T-helper 1 cell treated with Interleukin-12 subunit alpha and Interleukin-12 subunit beta and Interleukin-4 antibody, amounts not matched to agents 30 μg/mL and 1 μg/mL, for 36 hours (primary cell): ENCODE data around the gene DDI1.

Experiments
- H3K27ac Mint-ChIP-seq: one replicate; pipeline ENCODE4 v1.8.0; 2021; ENCODE audit warnings: mild to moderate bottlenecking, mixed read lengths
- H3K27me3 Mint-ChIP-seq: one replicate; pipeline ENCODE4 v1.8.0; 2021; ENCODE audit warnings: low read depth, mixed read lengths
- H3K36me3 Mint-ChIP-seq: one replicate; pipeline ENCODE4 v1.8.0; 2021; ENCODE audit warnings: low read depth, mixed read lengths
- H3K4me1 Mint-ChIP-seq: one replicate; pipeline ENCODE4 v1.8.0; 2021; ENCODE audit warnings: low read depth, mixed read lengths
- H3K4me3 Mint-ChIP-seq: one replicate; pipeline ENCODE4 v1.8.0; 2021; ENCODE audit warnings: mild to moderate bottlenecking, moderate library complexity, mixed read lengths
- H3K9me3 Mint-ChIP-seq: one replicate; pipeline ENCODE4 v1.8.0; 2021; ENCODE audit warnings: mixed read lengths

The DDI1 gene

DNA sequence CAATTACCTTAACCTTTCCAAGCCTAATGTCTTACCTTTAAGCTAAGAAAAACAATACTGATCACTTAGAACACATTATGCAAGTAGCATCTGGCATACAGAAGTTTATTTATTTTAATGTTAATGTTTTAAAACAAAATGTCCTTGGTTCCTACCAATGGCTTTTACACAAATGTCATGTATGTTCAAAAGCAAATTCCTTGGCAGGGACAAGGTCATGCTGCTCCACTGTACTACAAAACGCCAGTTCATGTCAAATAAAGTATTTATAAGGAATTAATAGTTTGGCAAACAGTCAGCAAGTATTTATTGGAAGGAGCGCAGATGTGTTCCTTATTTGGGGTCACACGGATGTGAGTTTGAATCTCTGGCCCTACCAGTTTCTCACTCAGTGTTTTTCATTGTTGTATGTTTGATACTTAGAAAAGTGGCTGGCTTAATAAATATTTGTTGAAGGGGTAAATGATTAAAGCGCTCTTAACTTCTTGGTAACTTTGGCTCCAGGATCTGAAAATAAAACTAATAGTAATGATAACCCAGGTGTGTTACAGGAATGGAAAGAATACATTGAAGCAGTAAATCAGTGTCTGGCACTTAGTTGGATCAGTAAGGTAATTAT lies 18.6 kb downstream of the DDI1 start:
- no peak overlapping the region for H3K4me3 Mint-ChIP-seq
- no peaks in the 10 kb centered on the region for H3K27me3 Mint-ChIP-seq
- no peak overlapping the region for H3K27ac Mint-ChIP-seq
- no peaks in the 10 kb centered on the region for H3K9me3 Mint-ChIP-seq
- H3K36me3 Mint-ChIP-seq, result no peaks in the 10 kb centered on the region
- no peaks in the 10 kb centered on the region for H3K4me1 Mint-ChIP-seq

DNA sequence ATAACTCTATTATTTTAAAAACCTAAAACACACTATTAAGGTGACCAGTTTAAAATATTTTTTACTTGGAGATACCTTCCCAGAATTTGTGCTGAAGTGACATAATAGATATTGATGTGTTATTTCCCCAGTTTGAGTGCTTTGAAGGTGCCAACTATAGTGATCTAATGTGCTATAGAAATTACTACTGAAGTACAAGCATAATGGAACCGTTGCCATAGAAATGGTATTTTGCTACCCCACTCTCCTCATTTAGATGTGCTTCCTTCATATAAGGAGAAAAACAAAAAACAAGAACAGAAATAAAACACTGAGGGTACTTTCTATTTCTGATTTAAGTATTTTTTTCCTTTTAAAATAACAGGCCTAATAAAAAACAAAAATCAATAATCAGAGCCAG lies 19.2 kb downstream of the DDI1 start:
- Mint-ChIP-seq H3K27ac (no peak overlapping the region), H3K9me3 (no peaks in the 10 kb centered on the region), H3K27me3 (no peaks in the 10 kb centered on the region), H3K4me3 (no peak overlapping the region), H3K4me1 (no peaks in the 10 kb centered on the region), H3K36me3 (no peaks in the 10 kb centered on the region)

DNA sequence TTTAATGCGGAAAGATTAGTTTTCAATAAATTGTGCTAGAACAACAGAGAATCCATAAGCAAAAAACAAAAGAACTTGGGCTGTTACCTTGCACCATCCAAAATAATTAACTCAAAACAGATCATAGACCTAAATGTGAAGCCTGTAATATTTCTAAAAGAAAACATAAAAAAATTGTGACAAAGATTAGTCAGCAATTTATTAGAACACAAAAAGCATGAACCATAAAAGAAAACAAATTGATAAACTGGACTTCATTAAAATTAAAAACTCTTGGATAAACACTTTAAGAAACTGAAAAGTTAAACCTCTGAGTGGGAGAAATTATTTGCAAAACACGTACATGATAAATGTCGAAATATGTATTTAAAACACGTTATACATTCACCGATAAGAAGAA lies 21.5 kb downstream of the DDI1 start:
- Mint-ChIP-seq H3K27ac (no peak overlapping the region), H3K27me3 (no peaks in the 10 kb centered on the region), H3K4me1 (no peaks in the 10 kb centered on the region), H3K36me3 (no peaks in the 10 kb centered on the region), H3K4me3 (no peak overlapping the region), H3K9me3 (no peaks in the 10 kb centered on the region)

DNA sequence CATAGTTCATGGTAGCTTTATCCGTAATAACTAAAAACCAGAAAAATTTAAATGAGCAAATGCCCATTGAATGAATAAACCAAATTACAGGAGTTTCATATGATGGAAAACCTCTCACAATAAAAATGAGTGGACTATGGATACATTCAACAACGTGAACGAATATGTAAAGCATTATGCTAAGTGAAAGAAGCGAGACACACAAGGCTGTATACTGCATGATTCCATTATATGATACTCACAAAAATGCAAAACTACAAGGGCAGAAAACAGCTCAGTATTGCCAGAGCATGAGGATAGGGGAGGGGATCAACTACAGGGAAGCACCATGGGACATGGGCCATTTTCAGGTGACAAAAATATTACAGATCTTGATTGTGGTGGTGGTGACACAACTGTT lies 22.2 kb downstream of the DDI1 start:
- no peaks in the 10 kb centered on the region for H3K4me1 Mint-ChIP-seq
- no peak overlapping the region for H3K27ac Mint-ChIP-seq
- no peaks in the 10 kb centered on the region for H3K27me3 Mint-ChIP-seq
- no peaks in the 10 kb centered on the region for H3K36me3 Mint-ChIP-seq
- H3K9me3 Mint-ChIP-seq, result no peaks in the 10 kb centered on the region
- no peak overlapping the region for H3K4me3 Mint-ChIP-seq

DNA sequence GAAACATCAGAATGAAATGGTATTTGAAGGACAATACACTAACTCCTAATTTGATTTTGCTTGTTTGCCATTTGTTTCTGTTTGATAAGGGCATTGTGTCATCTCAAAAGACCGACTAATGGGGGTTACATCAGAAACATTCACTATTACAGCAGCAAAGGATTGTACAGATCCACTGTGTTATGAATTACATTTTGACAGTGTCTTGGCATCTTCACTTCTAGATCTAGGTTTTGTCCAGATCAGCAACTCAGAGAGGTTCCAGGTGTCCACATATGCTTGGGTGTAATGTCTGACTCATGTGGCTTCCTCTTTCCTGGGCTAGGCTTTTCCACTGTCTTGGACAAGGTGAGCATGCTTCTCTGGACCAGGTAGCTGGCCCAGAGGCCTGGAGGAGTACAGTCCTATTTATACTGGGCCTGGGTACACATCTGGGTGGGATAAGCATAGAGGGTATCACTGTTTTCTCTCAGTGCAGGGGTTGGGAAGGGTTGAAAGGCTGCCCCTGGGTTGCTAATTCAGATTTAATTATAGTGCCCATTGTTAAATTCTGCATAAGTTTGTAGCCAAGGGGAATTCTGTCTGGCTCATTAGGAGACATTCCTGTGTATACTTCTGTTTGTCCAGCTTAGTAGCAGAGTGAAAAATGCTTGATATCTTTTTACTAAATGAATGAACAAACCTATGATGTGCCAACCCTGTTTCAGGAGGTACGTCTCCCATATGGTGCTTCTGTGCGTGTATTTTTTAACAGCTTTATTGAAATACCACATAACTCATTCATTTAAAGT lies 23.8 kb downstream of the DDI1 start:
- H3K27ac Mint-ChIP-seq, result no peak overlapping the region
- H3K4me1 Mint-ChIP-seq, result no peaks in the 10 kb centered on the region
- no peaks in the 10 kb centered on the region for H3K36me3 Mint-ChIP-seq
- no peaks in the 10 kb centered on the region for H3K27me3 Mint-ChIP-seq
- H3K9me3 Mint-ChIP-seq, result no peaks in the 10 kb centered on the region
- no peak overlapping the region for H3K4me3 Mint-ChIP-seq

DNA sequence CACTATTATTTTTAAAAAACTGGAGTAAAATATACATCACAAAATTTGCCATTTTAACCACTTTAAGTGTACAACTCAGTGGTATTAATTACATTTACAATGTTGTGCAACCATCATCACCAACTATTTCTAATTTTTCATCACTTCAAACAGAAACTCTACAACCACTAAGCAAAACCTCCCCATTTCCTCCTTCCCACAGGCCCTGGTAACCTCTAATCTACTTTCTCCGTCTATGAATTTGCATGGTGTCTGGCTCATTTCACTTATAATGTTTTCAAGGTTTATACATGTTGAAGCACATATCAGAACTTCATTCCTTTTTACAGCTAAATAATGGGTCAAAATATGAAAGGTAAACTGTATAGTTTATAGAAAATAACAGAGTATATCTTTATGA lies 24.4 kb downstream of the DDI1 start:
- H3K27ac Mint-ChIP-seq, result no peak overlapping the region
- no peaks in the 10 kb centered on the region for H3K4me1 Mint-ChIP-seq
- H3K9me3 Mint-ChIP-seq, result no peaks in the 10 kb centered on the region
- H3K27me3 Mint-ChIP-seq, result no peaks in the 10 kb centered on the region
- H3K36me3 Mint-ChIP-seq, result no peaks in the 10 kb centered on the region
- H3K4me3 Mint-ChIP-seq, result no peak overlapping the region

DNA sequence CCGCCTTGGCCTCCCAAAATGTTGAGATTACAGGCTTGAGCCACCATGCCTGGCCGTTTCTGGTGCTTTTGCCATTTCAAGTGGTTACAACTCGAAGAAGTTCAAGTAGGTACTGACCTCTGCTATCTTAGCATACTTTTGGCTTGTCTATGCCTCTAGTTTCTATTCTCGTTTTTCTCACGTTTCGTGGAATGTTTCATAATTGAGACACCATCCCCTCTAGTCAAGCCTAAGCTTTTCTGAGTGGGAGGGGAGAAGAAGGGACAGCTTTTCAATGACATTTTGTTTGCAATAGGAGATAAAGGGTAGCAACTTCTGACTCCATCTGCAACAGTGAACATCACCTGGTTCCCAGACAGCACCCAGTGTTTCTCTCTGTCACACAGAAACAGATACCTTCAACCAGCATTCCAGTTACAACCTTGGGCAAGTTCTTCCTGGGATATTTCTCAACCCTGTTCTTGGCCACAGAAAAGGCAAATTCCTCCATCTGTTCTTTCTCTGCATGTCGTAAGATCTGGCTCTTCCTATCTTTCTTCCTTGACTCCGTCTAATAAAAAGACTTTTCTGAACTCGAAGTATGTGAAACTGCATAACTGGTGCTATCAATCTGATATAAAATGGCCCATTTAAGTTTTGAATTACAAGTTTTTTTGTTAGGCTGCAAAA lies 25.5 kb downstream of the DDI1 start:
- Mint-ChIP-seq H3K27ac (no peak overlapping the region), H3K27me3 (no peaks in the 10 kb centered on the region), H3K4me3 (no peak overlapping the region), H3K9me3 (no peaks in the 10 kb centered on the region), H3K36me3 (no peaks in the 10 kb centered on the region), H3K4me1 (no peaks in the 10 kb centered on the region)

DNA sequence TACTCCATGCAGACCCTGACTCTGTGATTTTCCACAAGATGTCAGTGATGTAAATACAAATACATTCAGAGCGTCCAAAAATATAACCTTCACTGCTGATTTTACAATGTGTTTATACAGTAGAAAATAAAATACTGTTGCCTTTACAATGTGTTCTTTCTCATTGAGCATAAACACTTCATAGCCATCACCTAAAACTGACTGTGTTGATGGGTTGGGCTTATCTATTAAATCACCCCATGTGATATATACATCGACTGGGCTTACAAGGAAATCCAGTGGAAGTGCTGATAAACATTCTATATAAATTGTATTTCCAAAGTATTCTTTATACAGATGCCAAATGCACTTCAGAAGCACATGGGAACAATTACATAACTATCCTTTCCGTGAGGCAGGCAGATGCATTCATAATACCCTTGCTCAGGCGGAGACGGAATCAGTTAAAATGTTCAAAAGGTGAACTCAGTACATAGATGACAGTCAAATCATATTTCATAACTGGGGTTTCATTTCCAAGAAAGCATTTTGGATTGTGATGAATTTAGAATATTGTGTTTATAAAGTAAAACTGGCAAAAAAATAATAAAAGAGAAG lies 27.7 kb downstream of the DDI1 start:
- Mint-ChIP-seq H3K9me3 (no peaks in the 10 kb centered on the region), H3K4me1 (no peaks in the 10 kb centered on the region), H3K4me3 (no peak overlapping the region), H3K27me3 (no peaks in the 10 kb centered on the region), H3K36me3 (no peaks in the 10 kb centered on the region), H3K27ac (no peak overlapping the region)

DNA sequence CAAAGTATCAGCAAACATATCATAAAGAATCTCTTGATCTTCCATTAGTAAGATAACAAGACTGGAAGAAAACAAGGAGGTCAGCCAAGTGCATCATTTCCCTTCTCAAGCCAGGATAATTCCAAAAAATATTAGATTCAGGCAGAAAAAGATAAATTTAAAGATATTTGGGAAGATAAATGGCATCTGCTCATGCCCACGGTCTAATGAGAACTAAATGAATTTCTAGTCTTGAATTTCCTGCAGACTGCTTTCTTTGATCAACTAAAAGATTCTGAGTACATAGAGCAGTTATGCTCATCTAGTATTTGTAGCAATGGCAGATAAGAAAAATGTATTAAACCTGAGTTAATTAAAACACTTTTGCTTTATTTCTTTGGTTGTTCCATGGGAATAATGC lies 31.1 kb downstream of the DDI1 start:
- Mint-ChIP-seq H3K4me1 (no peaks in the 10 kb centered on the region), H3K27me3 (no peaks in the 10 kb centered on the region), H3K27ac (no peak overlapping the region), H3K36me3 (no peaks in the 10 kb centered on the region), H3K9me3 (no peaks in the 10 kb centered on the region), H3K4me3 (no peak overlapping the region)

DNA sequence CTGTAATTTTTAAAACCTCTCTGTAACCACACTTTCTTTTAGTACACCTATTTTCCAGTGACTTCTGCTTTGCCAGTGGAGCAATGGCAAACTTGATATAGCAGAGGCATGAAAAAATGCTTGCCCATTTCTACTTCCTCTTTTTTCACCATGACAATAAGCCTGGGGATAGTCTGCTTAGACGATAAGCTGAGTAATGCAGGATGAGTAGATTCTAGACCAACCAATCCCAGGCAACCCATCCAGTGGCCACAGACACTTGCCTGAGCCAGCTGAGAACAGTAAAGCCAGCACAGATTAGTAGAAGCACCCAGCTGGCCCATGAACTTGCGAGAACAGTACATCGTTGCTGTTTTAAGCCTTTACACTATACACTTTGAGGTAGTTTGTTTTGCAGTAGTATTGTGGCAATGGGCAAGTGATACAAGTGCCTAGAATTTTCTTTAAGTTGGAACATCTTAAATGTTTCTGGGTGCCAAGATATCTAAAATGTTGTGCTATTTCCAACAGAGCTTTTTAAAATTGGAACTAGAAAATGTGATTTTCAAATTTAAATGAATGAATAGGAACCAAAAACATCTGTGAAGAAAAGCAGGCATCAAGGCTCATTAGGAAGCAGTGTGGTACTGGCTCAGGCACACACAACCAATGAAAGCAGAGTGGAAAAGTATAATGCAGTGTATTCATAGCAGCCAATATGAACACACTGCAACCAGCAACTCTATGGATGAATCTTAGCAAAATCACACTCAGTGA lies 37.7 kb downstream of the DDI1 start:
- H3K27ac Mint-ChIP-seq, result no peak overlapping the region
- H3K36me3 Mint-ChIP-seq, result no peaks in the 10 kb centered on the region
- no peaks in the 10 kb centered on the region for H3K9me3 Mint-ChIP-seq
- H3K4me3 Mint-ChIP-seq, result no peak overlapping the region
- no peaks in the 10 kb centered on the region for H3K4me1 Mint-ChIP-seq
- no peaks in the 10 kb centered on the region for H3K27me3 Mint-ChIP-seq

DNA sequence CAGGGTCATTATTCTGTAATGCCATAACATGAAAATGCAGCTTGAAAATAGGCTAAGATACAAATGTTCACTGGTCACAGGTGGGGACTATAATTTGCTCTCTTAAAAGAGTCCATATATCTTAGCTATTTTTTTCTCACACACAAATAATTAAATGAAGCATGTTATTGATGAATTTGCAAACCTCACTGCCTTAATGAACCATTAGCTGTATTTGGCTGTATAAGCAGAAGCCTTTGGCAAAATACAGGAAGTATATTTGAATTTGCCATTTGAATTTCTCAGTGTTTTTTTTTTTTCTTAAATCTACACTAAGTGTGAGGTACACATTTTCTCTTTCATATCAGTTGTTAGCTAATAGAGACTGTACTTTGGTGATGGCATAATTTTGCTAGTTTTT lies 38.7 kb downstream of the DDI1 start:
- Mint-ChIP-seq H3K27me3 (no peaks in the 10 kb centered on the region), H3K27ac (no peak overlapping the region), H3K4me1 (no peaks in the 10 kb centered on the region), H3K4me3 (no peak overlapping the region), H3K9me3 (no peaks in the 10 kb centered on the region), H3K36me3 (no peaks in the 10 kb centered on the region)

DNA sequence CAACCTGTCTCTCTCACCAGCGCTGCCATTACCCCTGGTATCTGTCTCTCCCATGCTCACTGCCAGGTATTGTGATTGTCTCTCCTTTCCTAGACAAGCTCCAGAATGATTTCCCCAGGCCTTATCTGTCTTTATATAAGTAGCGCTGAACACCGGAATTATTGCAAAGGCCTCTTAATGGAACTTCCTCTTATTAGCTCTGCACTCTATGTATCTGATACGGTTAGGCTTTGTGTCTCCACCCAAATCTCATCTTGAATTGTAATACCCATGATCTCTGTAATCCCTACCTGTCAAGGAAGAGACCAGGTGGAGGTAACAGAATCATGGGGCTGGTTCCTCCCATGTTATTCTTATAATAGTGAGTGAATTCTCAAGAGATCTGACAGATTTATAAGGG lies 39.3 kb downstream of the DDI1 start:
- Mint-ChIP-seq H3K27ac (no peak overlapping the region), H3K4me1 (no peaks in the 10 kb centered on the region), H3K36me3 (no peaks in the 10 kb centered on the region), H3K27me3 (no peaks in the 10 kb centered on the region), H3K4me3 (no peak overlapping the region), H3K9me3 (no peaks in the 10 kb centered on the region)

DNA sequence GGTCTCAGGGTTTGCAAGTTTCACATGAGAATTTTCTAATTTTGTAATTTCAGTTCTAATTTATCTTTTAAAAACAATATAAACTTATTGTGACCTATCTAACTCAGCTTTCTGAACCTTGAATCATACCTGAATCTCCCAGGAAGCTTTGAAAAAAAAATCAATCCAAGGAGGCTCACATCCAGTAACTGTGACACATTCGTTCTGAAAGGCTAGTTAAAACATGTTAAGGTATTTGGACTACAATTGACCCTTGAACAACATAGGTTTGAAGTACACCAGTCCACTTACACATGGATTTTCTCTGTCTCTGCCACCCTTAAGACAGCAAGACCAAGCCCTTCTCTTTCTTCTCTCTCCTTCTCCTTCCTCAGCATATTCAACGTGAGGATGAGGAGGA lies 40.0 kb downstream of the DDI1 start:
- Mint-ChIP-seq H3K27ac (no peak overlapping the region), H3K4me1 (no peaks in the 10 kb centered on the region), H3K27me3 (no peaks in the 10 kb centered on the region)

DNA sequence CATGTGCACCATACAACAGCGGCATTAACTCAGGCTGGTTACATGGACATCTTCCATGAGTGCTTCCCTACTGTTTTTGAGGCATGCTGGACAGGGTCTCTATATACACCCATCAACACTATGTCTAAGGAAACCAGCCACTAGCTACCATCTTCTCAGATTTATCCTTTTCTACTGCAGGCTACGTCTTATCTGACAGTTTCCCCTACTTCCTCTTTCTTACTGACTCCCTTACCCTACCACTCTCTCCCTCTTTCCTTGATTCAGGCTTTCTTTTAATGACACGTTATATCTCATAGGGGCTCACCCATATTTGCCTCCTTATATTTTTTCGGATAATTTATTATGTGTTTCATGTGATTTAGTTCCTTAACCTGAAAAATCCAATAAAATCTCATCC lies 41.8 kb downstream of the DDI1 start:
- H3K4me3 Mint-ChIP-seq, result no peak overlapping the region
- no peaks in the 10 kb centered on the region for H3K27me3 Mint-ChIP-seq
- no peaks in the 10 kb centered on the region for H3K36me3 Mint-ChIP-seq
- no peaks in the 10 kb centered on the region for H3K4me1 Mint-ChIP-seq
- H3K9me3 Mint-ChIP-seq, result no peaks in the 10 kb centered on the region
- no peak overlapping the region for H3K27ac Mint-ChIP-seq

More for the DNA sequence above, 40.0 kb downstream of the DDI1 start:
- no peaks in the 10 kb centered on the region for H3K36me3 Mint-ChIP-seq
- no peak overlapping the region for H3K4me3 Mint-ChIP-seq
- no peaks in the 10 kb centered on the region for H3K9me3 Mint-ChIP-seq
